GM13977 (cell line): ENCODE results near the gene PTF1A.

ENCODE experiments used
- DNase-seq: peaks from one replicate; pipeline ENCODE4 v3.0.0; 2012; ENCODE audit warnings: low spot score
- CTCF ChIP-seq: IDR thresholded peaks from 2 replicates; pipeline ENCODE4 v1.5.1; 2012; ENCODE audit warnings: mild to moderate bottlenecking, control low read depth; ENCODE audit not compliant: insufficient read depth; ENCODE audit errors: extremely low read depth, missing control alignments
- in situ Hi-C: fragments of 300-500 bp; cut with MboI; formaldehyde crosslinking; loops from one replicate; pipeline ENCODE4 v1.12.0; 2022; ENCODE audit warnings: low sequenced_read_pairs, low pct_unique_long_range_greater_than_20kb, mixed read lengths, inconsistent platforms; ENCODE audit not compliant: unreplicated experiment

PTF1A gene

GRCh38 chr10:23193435-23194074 lies 1.4 kb downstream of the PTF1A start:
- no peak for TF ChIP-seq CTCF
- in situ Hi-C loops = no loop called here
- DNase-seq = no peak

- no peak for TF ChIP-seq CTCF
- in situ Hi-C loops = no loop called here
- DNase-seq = no peak
Observed at GRCh38 chr10:23194471-23194965, 2.4 kb downstream of the PTF1A start.

GRCh38 chr10:23194966-23195845 lies 3.1 kb downstream of the PTF1A start:
- DNase-seq = no peak
- no peak for TF ChIP-seq CTCF
- in situ Hi-C loops = no loop called here

GRCh38 chr10:23195846-23196600 lies 3.9 kb downstream of the PTF1A start:
- no peak for TF ChIP-seq CTCF
- in situ Hi-C loops = no loop called here
- DNase-seq = no peak

- no peak for DNase-seq
- TF ChIP-seq CTCF = no peak
- in situ Hi-C loops = no loop called here
Observed at GRCh38 chr10:23196915-23197314, 4.8 kb downstream of the PTF1A start.

- in situ Hi-C loops = no loop called here
- DNase-seq = no peak
- no peak for TF ChIP-seq CTCF
Observed at GRCh38 chr10:23197416-23197861, 5.3 kb downstream of the PTF1A start.
